SU-DHL-6 (cell line): ENCODE results near the gene AKAP11.

Experiments used
- CTCF ChIP-seq: fragments of 200-600 bp; sonication (generic); IDR thresholded peaks from one replicate; pipeline ENCODE4 v1.5.1; 2017; ENCODE audit warnings: antibody characterized with exemption, mild to moderate bottlenecking, low read length, moderate library complexity; ENCODE audit not compliant: insufficient read depth, poor library complexity, severe bottlenecking
- EZH2phosphoT487 ChIP-seq: fragments of 200-600 bp; sonication (generic), shearing (Covaris generic); conservative IDR thresholded peaks from 2 replicates; pipeline ENCODE4 v1.6.1; 2018; ENCODE audit warnings: mild to moderate bottlenecking, antibody characterized with exemption, low read length, moderate library complexity, mixed read lengths

GRCh38 chr13:42270857-42271215 lies 1.1 kb upstream of the AKAP11 start:
- TF ChIP-seq CTCF = no peak
- TF ChIP-seq EZH2phosphoT487 = no peak
